Measurements from ENCODE around the gene TBL1Y. TPM values are rescaled to one million over a fixed set of nuclear protein-coding genes. Genes with fewer than 3 reads are reported as not detected.
"Not testable (repeated sequence)": the region's sequence is repeated elsewhere in the genome, so short reads cannot be mapped to it uniquely, and the experiment has no call there.

TBL1Y gene
- total RNA-seq, result not detected
- long read RNA-seq, result 0 reads

DNA sequence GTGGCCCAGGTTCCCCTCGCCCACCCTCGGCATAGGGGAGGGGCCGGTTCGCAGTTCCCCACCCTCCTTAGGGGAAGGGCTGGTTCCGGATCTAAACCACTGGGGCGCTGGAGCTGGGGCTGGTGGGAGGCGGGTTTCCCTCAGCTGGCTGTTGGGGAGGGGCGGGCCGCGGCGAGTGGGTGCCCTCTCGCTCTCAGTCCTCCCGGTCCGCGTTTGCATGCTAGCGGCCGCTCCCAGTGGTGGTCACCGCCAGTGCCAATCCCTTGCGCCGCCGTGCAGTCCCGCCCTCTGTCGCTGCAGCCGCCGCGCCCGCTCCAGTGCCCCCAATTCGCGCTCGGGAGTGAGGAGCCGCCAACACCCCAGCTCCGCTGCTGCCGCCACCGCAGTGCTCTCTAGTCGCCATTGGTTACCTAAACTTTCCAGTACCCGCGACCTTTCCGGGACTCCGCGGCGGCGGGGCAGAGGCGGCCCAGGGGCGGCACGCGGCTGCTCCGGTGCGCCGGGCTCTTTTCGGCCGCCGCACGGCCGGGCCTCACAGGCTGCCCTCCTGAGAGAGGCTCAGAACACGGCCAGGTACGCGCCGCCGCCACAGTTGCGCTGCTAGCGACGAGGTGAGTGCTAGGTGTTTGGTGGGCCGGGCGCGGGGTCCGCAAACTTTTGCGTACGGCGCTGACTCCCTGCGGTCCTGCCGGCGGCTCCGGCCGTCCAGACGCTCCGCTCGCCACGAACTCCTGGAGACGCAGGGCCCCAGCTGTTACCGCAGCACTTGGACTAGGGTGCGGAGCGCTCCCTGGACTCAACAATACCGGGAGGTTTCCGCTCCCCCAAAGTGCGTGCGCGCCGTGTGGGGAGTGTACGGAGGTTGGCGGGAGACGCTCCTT, at the start of gene TBL1Y:
Gene TBL1Y, plus strand, starts transcription at position 326 of the 881 bp plus-strand sequence. CDS start 114,388 bp downstream, outside the sequence.
- intact Hi-C loops (cut with DNase I), result no loop called here
- DNase-seq (ENCODE audit: low spot score), result no peak

DNA sequence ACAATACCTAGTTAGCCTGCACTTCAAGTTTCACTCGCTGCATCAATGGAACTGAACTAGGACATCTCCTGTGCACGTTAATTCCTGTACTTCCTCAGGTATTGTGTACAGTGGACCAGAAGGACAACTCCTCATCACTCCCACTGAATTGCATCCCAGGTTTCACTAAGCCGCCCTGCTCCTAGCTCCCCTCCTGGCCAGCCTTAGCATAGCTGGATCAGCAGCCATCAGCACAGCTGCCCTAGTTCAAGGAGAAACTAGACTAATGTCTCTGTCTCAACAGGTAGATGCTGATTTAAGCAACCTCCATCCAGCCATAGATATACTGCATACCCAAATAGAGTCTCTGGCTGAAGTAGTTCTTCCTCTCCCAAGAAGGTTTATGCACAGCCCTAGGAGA, 16.0 kb upstream of the TBL1Y start:
- intact Hi-C loops (cut with DNase I), result no loop called here
- DNase-seq (ENCODE audit: low spot score), result no peak

DNA sequence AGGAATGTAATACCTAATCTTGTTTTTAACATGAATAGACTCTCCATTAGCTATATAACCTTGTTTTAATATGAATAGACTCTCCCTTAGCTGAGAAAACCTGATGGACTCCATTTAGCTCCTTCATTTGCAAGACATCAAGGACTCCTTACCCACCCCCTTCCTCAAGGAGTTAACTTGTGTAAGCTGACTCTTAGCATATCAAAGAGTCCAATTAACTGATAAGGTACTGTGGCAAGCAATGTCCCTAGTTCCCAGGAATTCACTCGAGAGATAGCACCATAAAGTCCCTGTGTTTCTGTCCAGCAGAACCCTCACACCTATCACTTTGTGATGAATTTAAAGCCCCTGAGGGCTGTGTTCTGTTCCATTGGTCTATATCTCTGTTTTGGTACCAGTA, 15.3 kb upstream of the TBL1Y start:
- no peak for DNase-seq (ENCODE audit: low spot score)
- intact Hi-C loops (cut with DNase I), result no loop called here

DNA sequence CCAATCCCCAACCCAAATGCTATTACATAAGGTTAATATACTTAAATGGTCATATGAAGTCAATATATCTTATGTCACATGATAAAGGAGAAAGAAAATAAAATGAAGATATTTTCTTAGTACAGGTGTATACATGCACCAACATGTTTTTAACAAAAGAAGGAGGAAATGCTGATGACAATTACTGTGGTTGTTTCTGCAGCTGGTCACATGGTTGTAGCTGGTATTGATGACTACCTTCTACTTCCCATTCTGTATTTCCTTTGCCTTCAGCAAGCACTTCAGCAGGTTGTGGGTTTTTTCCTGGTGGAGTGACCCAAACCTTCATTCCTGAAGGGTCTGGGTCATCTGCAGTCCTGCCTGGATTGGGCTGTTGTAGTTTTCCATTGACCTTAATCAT, 8.4 kb upstream of the TBL1Y start:
- not testable (repeated sequence) for DNase-seq (ENCODE audit: low spot score)

DNA sequence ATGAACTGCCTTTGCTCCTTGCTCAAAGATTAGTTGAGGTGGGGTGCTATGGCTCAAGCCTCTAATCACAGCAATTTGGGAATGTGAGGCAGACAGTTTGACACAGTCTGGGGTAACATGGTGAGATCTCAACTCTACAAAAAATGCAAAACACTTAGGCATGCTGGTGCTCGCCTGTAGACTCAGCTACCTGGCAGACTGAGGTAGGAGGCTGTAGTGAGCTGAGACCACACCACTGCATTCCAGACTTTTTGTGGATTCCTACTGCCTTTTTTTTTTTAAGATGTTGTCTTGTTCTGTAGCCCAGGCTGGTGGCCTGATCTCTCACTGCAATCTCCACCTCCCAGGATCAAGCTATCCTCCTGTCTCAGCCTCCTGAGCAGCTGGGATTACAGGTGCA, 2.9 kb upstream of the TBL1Y start:
- no peak for DNase-seq (ENCODE audit: low spot score)
- intact Hi-C loops (cut with DNase I), result no loop called here

More for the DNA sequence above, 8.4 kb upstream of the TBL1Y start:
- intact Hi-C loops (cut with DNase I), result not testable (repeated sequence)

DNA sequence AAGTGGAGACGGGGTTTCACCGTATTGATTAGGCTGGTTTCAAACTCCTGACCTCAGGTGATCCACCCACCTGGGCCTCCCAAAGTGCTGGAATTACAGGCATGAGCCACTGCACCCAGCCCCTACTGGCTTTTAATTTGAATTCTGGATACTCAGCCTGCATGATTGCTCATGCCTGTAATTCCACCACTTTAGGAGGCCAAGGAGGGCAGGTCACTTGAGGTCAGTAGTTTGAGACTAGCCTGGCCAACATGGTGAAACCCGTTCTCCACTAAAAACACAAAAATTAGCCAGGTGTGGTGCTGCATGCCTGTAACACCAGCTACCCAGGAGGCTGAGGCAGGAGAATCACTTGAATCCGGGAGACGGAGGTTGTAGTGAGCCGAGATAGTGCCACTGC, 2.5 kb upstream of the TBL1Y start:
- DNase-seq (ENCODE audit: low spot score); intact Hi-C loops (cut with DNase I): not testable (repeated sequence)

DNA sequence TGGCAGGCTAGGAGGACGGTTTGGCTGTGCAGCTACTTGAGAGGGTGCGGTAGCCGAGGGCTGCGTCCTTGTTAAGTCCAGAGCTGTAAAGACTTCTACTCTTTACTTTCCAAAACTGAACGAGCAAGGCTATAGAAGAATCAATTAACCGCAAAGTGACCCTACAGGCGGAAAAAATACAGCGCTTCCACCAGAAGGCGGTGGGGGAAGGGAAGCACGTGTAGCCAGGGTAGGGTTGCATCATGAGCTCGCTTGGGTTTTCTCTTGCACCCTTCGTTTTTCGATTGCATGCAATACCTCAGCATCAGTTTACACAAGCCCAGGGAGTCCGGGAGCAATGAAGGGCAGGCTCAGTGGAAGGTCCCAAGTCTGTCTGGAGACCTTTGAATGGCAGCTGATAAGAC, 1.4 kb upstream of the TBL1Y start:
- intact Hi-C loops (cut with DNase I), result no loop called here
- DNase-seq (ENCODE audit: low spot score), result no peak

DNA sequence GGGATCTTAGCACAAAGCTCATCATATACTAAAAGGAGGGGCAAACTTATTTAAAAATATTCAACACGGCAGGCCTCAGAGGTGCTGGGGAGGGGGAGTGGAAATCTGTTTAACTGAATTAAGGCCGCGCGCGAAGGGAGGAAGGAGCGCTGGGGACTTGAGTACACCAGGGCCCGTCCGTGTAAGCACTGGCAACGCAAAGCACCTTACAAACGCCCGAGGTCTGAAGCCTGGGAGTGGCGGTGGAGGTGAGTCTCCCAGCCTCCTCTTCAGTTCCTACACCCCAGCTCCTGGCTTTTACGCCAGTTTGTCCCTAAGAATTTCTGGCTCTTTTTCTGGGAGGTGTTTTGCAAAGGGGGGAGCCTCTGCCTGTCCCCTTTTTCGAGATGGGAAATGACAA, 641 bp upstream of the TBL1Y start:
- no peak for DNase-seq (ENCODE audit: low spot score)
- intact Hi-C loops (cut with DNase I), result no loop called here

DNA sequence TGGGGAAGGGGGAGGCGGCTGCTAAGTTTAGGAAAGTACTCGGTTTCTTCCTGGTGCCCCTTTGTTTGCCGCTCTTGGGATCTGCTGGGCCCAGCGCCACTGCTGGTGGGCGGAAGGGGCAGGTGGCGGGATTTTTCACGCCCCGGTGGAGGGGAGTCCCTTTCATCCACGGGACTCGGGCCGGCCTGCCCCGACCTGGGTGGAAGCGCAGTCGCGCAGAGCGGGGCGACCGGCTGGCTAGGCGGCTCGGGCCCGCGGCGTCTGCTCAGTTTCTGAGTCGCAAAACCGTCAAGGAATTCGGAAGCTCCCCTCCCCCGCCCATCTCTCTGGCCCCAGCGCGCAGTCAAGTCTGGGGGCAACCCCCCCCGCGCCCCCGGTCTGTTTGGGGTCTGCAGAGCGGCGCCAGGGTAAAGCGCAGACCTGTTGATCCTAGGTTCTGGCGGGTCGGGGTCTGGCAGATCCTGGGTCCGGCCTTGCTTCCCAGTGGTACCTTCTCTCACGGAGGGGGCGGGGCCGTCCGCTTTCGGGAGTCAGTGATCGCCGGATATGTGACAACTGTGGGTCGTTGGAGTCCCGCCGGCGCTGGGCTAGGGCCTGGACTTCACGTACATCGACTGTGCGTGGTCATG, 870 bp downstream of the TBL1Y start, which contains the start of gene AMELY:
Gene AMELY, minus strand, starts transcription at position 500 of the 629 bp plus-strand sequence. CDS start 39,144 bp downstream, outside the sequence.
- DNase-seq (ENCODE audit: low spot score), result no peak
- intact Hi-C loops (cut with DNase I), result no loop called here

DNA sequence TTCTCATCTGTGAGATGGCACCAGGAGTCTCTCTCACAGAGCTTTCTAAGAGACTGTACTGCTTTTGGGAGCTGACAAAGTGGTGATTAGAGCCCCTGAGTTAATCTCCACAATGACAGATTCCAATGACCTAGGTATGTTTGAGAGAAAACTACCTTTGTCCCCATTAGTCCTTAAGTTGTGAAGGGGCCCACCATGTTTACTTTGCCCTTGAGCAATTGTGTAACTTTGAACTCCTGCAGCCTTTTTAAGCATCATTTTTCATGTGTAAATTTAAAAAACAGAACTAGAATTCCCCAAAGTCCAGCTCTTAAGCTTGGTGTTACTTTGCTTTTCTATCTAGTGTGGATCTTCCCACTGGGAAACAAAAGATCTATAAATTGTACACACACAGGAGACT, 2.9 kb downstream of the TBL1Y start:
- no peak for DNase-seq (ENCODE audit: low spot score)
- intact Hi-C loops (cut with DNase I), result no loop called here

DNA sequence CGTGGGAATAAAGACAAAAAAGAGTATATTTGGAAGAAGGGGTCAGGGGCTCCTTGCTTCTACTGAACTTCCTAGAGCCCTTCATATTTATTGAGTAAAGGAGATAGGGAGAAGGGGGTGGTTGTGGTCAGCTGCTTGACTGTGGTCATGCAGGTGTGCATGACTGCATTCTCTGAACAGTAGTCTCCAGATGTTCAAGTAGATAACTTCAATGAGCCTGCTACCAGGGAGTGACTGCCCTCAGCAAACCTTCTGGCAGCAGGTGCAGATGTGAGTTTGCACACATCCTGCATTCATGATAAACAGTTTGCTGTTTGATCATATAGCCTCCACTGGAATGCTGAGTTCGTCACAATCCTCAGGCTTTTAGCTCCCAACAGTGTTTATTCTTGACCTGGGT, 10.6 kb downstream of the TBL1Y start:
- intact Hi-C loops (cut with DNase I), result no loop called here

DNA sequence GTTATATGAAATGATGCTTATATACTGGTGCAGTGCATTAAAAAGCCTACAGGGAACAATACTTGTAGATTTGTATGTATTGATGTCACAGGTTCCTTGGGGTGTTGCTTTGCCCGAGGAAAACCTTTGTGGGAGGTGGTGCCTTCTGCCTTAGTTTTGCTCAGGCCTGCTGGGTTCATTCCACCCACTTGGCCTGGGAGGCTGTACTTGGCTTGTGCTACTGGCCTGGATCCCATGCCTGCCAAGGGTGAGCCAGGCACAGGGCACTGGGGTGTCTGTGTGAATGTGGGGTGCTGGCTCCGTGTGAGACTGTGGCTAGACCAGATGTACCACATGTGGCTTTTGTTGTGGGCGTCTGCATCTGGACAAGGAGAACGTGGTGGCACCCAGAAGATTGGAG, 17.8 kb downstream of the TBL1Y start:
- intact Hi-C loops (cut with DNase I), result no loop called here
- no peak for DNase-seq (ENCODE audit: low spot score)

More for the DNA sequence above, 10.6 kb downstream of the TBL1Y start:
- DNase-seq (ENCODE audit: low spot score), result no peak

DNA sequence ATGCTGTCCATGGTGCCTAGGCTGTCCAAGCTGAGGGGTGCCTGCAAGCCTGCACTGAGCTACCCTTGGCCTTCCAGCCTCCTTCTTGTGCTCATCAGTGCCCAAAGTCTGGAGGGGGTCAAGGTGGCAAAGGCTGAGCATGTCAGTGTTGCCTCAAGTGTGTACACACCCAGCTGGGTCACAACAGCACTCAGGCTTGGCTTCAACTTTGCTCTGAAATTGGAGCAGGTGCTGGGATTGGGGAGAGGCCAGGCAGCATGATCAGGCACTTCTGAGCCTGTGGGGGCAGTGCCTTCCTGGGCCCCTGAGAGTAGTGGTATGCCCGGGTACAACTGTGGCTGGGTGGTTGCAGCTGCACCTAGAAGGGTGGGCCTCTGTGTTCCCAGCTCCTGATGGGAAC, 18.7 kb downstream of the TBL1Y start:
- intact Hi-C loops (cut with DNase I), result no loop called here
- DNase-seq (ENCODE audit: low spot score), result no peak

DNA sequence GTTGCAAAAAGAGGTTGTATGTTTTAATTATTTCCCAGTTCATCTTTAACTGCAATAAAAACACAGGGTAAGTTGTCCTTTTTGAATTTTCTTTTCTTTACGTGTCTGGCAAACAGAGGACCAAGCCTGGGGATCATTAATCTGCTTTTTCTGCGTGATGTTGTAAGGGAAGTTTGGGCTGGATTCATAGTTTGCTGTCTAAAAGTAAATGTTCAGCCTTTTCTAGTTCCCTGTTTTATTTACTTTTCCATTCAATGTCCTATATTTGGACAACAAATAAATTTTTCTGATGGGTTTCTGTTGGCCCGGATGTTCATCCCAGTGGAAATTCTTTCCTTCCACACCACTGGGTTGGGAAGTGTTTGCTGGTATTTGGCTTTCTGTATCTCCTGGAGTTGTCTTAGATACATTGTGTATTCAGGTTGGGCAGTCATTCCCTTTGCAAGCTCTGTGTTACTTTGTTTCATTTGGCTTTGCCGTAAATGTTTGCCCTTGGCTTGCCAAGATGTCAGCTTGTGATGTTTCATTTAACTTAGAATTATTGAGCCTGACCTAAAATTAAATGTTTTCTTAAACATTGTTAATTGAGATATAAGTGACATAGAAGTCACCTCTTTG, 21.4 kb downstream of the TBL1Y start:
- no peak for DNase-seq (ENCODE audit: low spot score)
- intact Hi-C loops (cut with DNase I), result no loop called here

DNA sequence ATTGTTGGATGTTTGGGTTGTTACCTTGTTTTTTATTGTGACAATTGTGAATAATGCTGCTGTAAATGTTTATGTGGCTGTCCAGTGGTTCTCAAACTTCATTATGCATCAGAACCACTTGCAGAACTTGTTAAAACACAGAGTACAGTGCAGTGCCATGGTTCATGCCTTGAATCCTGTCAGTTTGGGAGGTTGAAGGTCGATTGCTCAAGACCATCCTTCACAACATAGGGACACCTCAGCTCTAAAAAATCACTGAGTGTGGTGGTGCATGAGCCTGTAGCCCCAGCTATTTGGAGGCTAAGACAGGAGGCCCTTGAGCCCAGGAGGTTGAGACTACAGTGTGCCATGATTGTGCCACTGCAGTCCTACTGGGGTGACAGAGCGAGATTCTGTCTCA, 25.0 kb downstream of the TBL1Y start:
- no peak for DNase-seq (ENCODE audit: low spot score)
- intact Hi-C loops (cut with DNase I), result no loop called here

DNA sequence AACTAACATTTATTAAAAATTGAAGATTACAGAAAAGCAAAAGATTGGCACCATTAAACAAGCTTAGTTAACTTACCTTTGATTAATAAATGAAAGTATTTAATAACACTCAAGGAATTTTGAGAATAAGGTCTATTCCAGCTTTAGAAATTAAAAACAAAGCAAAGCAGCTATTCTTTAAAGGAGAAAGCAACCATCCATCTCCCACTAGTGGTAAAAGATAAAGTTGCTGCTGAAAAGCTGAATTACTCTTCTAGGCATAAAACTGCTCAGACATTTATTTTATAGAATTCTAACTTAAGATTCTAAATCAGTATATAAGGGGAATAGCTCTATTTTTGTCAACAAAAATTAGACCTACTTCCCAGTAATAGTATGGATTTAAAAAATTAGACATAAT, 37.2 kb downstream of the TBL1Y start:
- intact Hi-C loops (cut with DNase I), result no loop called here
- DNase-seq (ENCODE audit: low spot score), result no peak

DNA sequence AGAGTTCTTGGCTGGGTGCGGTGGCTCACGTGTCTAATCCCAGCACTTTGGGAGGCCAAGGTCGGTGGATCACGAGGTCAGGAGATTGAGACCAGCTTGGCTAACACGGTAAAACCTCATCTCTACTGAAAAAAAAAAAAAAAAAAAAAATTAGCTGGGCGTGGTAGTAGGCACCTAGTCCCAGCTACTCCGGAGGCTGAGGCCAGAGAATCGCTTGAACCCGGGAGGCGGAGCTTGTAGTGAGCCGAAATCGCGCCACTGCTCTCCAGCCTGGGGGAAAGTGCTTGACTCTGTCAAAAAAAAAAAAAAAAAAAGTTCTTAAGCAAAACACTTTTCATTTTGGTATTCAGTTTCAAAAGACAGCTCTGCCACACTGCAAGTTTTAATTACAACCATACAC, 37.9 kb downstream of the TBL1Y start:
- no peak for DNase-seq (ENCODE audit: low spot score)
- intact Hi-C loops (cut with DNase I), result no loop called here

DNA sequence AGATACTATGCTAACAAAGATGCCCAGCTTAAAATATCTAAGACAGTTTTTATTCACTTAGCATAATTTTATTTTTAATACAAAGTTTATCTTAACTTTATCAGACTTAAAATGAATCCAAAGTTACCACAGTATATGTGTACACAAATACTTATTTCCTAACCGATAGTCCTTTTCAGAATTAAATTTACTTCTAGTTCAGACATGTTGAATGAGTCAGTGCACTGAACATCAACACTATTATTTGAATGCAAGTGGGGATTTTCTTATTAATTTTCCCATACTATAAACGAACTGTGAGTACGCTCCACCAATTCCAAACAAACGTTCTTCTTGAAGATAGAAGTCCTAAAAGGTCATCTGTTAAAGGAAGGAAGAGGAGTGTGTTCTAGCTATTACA, 39.5 kb downstream of the TBL1Y start:
- intact Hi-C loops (cut with DNase I), result no loop called here
- no peak for DNase-seq (ENCODE audit: low spot score)

DNA sequence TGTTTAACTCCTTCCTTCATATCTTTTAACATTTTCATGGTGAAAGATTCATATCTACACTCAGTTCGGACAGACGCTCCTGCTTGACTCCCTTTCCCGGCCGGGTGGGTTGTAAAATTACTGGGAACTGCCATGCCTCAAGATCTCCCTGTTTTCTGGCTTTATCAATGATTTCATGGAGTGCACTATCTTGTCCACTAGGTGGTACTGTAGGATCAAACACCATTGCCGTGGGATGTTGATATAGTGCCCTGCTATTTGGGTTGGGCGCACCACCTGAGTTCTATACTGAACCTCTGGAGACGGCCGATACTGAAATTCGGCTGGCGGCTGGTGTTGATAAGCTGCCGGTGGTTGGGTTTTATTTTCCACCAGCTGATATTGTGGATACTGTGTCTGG, 54.2 kb downstream of the TBL1Y start:
- intact Hi-C loops (cut with DNase I), result no loop called here
- no peak for DNase-seq (ENCODE audit: low spot score)

DNA sequence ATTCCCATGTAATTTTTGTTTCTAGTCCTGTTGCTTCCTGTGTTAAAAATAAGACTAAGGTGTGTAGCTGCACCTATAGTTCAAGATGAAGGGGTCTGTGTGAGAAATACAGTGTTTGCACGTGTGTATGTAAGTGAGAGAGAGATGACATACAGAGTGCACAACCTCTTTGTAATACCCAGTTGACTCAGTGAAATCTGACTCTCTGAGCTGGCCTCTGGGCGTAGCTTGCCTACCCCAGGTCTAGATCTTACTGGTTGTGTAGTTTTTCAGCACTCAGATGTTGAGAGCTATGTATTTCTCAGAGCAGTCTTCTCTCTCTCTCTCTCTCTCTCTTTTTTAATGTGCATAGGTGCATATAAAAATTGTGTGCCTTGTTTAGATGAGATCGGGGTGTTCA, 56.0 kb downstream of the TBL1Y start:
- intact Hi-C loops (cut with DNase I), result no loop called here

DNA sequence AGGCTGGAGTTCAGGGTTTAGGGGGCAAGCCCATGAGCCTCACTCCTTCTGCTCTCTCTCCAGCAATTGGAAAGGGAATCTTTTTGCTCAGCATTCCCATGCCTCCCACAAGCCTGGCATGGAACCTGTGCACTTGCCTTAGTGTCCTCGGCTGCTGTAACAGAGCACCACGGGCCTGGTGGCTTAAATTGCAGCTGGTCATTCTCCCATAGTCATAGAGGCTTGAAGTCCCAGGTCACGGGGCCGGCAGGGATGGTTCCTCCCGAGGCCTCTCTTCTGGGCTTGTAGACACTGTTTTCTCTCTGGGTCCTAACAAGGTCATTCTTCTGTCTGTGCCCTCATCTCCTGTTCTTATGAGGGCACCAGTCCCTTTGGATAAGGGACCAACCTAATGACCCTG, 57.2 kb downstream of the TBL1Y start:
- intact Hi-C loops (cut with DNase I), result no loop called here
- DNase-seq (ENCODE audit: low spot score), result no peak

More for the DNA sequence above, 56.0 kb downstream of the TBL1Y start:
- DNase-seq (ENCODE audit: low spot score), result no peak

All from cardiac septum (tissue), 1 donor.